Erythroblast (primary cell): Measurements from ENCODE around the gene CSRP1.
"Not testable (repeated sequence)": the region's sequence is repeated elsewhere in the genome, so short reads cannot be mapped to it uniquely, and the experiment has no call there.

ENCODE experiments used
- GATA1 ChIP-seq: IDR thresholded peaks from 2 replicates; pipeline ENCODE4 v1.6.1; 2011; ENCODE audit warnings: low read depth, mild to moderate bottlenecking, control low read depth, low read length, moderate library complexity
- POLR2A ChIP-seq: IDR thresholded peaks from 2 replicates; pipeline ENCODE4 v1.6.1; 2011; ENCODE audit warnings: mild to moderate bottlenecking, low read length

GRCh38 chr1:201472321-201472720, 34.6 kb downstream of the CSRP1 start:
- not testable (repeated sequence) for TF ChIP-seq POLR2A, GATA1
